ENCODE measurements around the gene CSTF2.
"Not testable (repeated sequence)": the region's sequence is repeated elsewhere in the genome, so short reads cannot be mapped to it uniquely, and the experiment has no call there.

The CSTF2 gene, protein sequence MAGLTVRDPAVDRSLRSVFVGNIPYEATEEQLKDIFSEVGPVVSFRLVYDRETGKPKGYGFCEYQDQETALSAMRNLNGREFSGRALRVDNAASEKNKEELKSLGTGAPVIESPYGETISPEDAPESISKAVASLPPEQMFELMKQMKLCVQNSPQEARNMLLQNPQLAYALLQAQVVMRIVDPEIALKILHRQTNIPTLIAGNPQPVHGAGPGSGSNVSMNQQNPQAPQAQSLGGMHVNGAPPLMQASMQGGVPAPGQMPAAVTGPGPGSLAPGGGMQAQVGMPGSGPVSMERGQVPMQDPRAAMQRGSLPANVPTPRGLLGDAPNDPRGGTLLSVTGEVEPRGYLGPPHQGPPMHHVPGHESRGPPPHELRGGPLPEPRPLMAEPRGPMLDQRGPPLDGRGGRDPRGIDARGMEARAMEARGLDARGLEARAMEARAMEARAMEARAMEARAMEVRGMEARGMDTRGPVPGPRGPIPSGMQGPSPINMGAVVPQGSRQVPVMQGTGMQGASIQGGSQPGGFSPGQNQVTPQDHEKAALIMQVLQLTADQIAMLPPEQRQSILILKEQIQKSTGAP

DNA sequence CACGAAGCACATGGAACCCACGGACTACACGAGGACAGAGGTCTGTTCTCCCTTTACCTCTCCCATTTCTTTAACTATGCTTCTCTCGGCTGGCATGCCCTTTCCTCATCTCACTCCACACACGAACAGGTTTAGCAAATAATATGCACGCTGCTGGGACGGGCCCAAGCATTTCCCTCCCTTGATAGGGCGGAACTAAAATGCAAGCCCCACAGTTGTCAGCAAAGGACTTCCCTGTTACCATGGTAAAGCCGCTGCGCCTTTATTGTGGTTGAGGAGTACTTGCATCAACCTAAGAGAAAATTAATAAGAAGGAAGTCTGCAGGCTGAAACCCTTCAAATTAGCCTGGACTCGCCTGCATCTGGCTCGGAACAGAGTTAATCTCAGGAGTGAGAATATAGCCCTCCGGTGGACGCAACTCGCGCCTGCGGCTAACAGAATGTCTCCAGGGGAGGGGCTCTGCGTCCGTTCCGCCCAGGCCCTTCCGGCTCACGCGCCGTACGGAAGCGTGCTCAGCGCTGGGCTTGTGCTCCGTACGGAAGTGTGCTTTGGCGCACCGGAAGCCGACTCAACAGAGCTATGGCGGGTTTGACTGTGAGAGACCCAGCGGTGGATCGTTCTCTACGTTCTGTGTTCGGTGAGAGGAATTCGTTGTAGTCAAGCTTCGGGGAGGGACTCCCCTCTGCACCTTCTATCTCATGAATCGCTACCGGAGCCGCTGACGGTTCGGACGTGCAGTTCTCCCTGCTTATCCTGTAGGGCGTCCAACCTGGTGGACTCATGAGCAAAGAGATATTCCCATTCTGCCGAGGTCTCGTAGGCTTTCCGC, at the start of gene CSTF2:
Gene CSTF2, plus strand, starts transcription at position 555 of the 830 bp plus-strand sequence. Its CDS starts 26 bp downstream, at position 581.
- peak; percentile 60 to 66 for DNase-seq (ENCODE audit: low read depth in 2 of 2)

DNA sequence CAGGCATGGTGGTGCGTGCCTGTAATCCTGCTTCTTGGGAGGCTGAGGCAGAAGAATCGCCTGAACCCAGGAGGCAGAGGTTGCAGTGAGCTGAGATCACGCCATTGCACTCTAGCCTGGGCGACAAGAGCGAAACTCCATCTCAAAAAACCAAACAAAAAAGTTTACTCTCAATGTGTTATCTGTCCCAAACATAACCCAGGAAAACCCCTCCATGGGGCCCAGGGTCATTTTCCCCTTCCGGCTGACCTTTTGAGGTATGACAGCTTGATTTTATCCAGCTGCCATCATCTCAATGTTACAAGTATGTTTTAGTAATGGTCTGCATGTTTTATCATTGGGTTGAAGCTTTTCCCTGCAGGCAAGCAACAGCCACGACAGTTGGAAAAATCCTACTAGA, 23.8 kb upstream of the CSTF2 start:
- not testable (repeated sequence) for DNase-seq (ENCODE audit: low read depth in 2 of 2)

DNA sequence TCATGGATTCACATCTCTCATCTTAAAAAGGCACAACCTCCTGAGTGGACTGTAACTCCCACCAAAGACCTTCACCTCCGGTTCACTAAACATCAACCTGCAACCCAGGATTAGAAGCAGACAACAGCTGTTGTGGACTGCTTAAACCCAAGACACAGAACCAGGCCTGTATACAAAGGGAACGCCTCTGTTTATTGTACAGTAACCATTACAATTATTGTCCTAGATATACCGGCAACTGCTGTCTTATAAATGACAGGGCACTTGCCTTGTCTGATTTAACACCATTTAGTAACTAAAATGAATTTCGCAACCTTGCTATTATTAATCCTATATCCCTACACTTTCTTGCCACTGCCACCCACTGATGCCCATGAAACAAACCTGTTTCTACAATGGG, 22.8 kb upstream of the CSTF2 start:
- no peak for DNase-seq (ENCODE audit: low read depth in 2 of 2)

DNA sequence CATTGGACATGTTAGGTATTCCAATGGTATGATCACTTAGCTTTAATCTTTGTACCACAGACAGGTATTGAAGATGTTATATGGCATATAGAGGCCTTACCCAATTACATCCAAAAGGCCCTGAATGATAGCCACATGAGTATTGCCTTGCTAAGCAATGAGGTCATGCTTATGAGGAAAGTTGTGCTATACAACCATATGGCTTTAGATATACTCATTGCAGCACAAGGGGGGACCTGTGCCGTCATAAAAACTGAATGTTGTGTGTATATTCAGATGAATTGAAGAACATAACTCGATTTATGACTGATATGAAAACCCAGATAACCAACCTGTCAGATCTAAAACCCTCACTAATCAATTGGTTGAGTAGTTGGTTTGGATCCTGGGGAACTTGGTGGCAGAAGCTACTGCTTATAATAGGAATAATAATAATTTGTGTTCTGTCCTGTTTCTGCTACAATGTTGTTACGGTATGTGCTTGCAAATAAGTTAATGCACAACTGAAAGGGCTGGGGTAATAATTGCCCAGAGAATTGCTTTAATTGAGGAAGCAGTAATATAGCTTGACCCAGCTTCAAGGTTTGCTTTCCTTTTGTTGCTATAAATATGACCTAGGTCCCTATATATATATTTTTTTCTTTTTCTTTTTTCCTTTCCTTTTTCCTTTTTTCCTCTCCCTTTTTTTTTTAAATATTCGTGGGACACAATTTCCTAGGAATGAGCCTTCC, 21.5 kb upstream of the CSTF2 start:
- no peak for DNase-seq (ENCODE audit: low read depth in 2 of 2)

DNA sequence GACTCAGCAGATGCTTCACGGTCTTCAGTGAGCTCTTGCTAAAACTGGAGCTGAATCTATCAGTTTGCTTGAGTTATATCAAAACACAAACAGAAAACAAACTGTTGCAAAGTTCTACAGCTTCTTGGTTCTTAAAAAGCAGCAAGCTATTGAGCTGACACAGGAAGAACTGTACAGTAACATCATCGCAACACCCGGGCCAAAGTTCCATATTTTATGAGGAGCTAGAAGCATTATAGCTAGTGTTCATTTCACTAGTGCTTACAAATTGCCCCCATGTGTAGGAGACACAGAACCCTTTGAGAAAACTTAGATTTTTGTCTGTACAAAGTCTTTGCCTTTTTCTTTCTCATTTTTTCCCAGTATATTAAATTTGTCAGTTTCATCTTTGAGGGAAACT, 17.3 kb upstream of the CSTF2 start:
- DNase-seq (ENCODE audit: low read depth in 2 of 2) = no peak

DNA sequence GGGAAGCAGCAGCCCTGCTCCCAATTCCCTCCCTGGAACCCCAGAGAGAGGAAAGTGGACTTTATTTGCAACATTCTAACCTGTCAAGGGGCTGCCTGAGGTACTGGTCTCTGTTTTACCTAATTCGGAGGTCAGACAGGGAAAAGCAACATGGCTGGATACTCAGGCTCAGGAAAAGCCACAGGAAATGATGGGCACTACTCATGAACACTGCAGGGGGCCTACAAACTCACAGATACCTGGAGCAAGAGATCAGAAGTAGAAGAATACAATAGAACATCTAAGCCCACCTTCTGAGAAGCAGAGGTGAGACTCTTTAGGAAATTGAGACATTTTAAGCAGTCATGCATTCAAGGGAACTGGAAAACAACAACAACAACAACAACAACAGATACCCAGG, 15.4 kb upstream of the CSTF2 start:
- DNase-seq (ENCODE audit: low read depth in 2 of 2) = no peak

DNA sequence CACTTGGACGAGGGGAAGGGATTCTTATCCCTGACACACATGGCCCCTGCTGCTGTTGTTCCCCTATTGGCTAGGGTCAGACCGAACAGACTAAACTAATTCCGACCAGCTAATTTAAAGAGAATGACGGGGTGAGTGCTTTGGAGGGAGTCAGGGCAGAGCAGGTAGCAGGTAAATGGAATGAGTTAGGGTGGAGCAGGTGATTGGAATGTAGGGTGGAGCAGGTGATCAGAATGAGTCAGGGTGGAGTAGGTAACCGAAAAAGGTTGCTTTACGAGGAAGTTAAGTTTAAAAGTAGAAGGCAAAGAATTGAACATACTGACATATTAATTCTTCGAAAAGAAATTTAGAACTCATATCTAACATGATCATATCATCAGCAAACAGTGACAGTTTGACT, 11.9 kb upstream of the CSTF2 start:
- DNase-seq (ENCODE audit: low read depth in 2 of 2) = not testable (repeated sequence)

DNA sequence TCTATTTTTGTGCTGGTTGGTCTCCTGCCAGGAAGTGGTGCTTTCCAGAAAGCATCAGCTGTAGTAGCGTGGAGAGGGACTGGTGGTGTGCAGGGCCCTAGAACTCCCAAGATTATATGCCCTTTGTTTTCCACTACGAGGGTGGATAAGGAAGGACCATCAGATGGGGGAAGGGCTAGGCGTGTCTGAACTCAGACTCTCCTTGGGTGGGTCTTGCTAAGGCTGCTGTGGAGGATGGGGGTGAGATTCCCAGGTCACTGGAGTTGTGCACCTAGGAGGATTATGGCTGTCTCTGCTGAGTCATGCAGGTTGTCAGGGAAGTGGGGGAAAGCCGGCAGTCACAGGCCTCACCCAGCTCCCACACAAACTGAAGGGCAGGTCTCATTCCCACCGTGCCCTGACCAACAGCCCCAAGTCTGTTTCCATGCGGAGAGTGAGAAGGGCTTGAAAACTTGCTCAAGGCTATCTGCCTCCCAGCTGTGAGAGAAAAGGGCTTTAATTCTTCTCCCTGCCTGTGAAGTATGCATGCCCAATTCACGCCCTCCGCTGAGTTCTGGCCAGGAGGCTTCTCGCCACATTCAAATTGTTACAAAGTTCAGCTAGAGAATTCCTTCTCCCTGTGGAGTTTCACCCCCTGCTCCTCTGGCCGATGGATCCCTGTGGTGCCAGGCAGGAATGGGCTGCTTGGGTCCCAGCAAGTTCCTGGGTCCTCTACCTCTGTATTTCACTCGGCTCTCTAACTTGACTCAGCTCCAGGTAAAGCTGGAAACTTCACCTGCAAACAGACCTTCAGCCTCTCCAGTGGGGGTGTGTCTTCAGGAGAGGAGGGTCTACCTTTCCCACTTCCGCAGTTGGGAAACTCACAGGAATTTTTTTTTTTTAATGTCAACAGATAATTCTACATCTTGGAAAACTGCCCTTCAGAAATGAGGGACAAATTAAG, 7.7 kb upstream of the CSTF2 start:
- no peak for DNase-seq (ENCODE audit: low read depth in 2 of 2)

DNA sequence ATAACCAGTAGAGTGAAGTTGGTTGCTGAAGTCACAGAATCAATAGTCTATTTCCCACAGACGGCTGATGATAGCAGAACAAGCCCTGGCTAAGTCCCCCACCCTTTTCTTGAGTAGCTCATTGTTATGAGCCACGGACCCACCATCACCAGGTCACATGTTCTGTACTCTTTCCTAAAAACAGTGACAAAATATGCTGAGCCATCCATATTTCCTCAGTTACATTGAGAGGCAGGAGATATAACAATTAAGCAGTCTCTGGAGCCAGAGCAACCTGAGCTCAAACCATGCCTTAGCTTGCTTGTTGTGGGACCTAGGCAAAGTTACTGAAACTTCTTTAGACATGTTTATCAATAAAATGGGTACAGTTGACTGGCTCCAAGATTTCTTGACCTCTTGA, 2.9 kb upstream of the CSTF2 start:
- DNase-seq (ENCODE audit: low read depth in 2 of 2) = no peak

DNA sequence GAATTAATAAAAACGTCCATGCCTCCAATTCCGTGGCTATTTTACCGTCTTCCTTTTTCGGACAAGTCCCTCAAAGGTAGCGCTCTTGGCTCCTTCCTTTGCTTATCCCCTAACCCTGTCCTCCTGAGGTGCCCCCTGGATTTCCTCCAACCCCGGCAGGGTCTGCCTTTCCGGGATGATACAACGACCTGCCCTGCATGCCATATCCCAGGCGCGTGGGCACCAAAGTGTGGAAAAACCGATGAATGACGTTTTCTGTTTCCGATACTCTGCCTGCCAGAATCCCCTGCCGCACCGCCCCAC, 706 bp upstream of the CSTF2 start:
- peak in 1 of 2 donors; percentile 3 for DNase-seq (ENCODE audit: low read depth in 2 of 2)

DNA sequence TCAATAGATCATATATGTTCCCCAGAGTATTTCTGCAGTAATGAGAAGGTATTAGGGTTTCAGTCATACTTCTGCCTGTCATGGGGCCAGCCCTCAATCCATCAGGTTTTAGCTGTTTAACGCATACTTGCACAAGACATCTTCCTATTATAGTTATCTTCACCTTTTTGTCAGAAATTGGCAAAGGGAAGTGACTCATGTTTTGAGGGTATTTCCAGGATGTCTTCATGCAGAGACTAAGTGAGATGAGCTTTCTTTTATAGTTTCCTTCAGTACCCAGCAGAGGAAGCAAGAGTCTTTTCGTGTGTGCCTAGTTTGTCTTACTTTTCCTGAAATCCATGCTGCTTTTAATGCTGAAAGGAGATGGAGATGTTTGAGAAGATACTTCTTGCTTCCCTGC, 9.5 kb downstream of the CSTF2 start:
- DNase-seq (ENCODE audit: low read depth in 2 of 2) = no peak

DNA sequence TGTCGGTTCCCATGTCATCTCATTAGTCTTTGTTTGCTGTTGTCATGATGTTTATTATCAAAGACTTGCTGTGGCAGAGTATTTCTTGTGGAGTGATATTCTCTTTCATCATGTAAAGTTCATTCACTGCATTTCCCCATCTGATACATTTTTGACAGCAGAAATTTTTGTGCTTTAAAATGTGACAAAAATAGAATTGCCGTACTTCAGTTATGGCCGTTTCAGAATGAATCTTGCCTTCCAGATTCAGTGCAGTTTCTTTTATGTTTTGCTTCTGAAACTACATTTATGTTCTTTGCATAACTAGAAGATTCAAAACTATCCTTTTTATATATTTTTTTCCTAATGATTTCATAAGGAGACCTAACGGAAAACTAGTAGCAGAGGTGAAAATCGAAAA, 10.0 kb downstream of the CSTF2 start:
- no peak for DNase-seq (ENCODE audit: low read depth in 2 of 2)

DNA sequence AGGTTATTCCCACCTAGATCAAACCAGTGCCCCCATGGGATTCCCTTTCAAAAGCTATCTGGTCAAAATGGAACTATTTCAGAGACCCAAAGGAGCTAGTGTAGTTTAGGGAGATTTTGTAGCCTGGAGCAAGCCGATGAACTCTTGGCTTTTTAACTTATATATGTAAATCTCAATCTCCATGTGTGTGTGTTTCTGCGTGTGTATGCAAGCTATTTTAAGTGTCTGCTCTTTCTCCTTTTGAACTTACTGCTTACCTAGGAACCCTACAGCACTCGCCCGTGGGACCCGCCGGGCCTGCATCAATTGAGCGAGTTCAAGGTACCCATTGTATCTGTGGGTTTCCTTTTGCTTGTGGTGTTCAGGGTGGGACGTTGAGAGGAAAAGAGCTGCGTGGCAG, 10.4 kb downstream of the CSTF2 start:
- DNase-seq (ENCODE audit: low read depth in 2 of 2) = no peak

DNA sequence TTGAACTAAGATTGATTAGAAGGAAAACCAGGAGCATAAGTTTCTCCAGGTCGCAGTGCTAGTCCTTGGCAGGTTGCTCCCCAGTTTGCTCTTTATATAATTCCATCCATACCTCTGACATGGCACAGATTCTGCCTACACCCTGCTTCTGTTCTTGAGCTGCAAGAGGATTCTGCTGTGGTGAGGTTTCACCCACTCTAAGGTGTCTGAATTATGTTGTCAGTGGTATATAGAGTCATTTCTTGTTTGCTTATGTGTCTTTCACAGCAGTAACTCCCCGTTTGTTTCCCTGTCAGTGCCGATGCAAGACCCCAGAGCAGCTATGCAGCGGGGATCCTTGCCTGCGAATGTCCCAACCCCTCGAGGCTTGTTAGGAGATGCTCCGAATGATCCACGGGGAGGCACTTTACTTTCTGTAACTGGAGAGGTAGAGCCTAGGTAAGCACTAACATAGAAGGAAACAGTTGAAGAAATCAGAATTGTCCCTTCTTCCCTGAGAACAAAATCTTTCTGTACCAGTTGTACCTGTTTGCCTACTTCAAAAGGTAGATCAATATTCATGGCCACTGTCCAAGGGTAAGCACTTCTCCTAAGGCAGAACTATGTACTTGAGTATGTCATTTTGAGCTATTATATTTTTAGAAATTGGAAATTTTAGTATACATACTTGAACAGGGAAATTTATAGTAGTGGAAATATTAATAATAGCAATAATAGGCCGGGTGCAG, 11.2 kb downstream of the CSTF2 start:
- no peak for DNase-seq (ENCODE audit: low read depth in 2 of 2)

DNA sequence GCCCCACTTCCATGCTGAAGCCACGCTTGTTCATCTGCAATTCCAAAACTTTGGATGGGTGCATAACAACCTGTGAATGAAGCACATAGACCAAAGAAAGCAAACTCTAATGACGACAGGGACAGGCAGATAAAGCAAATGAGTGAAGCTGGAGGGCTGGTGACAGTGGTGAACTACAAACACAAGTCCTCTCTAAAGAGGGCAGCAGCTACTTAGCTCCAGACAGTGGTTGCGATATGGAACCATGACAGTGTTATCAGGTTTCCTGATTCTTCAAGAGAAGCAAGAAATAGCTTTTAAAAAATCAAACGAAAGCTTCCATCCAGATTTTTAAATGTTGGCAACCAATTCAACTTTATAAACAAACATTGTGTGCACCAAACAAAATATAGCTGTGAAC, 30.1 kb downstream of the CSTF2 start:
- no peak for DNase-seq (ENCODE audit: low read depth in 2 of 2)

DNA sequence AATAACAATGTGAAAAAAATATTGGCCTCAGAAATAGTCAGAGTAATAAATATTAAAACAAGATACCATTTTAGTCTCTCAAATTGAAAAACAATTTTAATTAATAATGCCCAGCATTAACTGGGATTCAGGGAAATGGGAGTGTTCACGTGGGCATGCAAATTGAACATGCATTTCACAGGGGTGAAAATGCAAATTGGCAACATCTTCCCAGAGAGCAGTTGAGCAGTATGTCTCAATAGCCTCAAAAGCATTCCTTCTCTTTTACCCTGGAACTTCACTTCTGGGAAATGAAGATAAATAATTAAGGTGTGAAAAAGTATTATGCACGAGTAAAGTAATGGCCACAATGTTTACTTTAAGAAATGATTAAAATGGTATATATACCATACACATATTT, 32.6 kb downstream of the CSTF2 start:
- DNase-seq (ENCODE audit: low read depth in 2 of 2) = no peak

DNA sequence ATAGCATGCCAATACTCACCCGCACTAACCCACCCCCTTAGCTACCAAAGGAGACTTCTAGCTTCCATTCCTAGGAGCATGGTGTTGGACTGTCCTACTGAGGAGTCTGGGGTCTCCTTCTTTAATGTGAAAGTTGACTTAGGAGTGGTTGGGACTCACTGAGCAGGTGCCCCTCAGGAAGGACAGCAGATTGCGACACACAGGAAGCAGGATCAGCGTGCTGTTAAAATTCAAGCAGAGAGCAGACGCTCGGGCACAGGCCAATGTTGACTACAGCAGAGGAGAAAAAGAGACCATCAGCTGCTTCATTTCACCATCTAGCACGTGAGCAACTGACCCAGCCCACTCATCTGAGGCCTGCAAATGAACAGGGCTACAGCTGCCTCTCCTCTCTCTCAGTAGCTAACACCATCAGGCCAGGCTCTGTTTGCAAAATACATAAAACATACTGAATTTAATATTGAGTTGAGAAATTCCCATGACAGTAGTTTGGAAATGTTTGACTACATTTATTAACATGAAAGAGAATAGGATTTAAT, 43.2 kb downstream of the CSTF2 start:
- no peak for DNase-seq (ENCODE audit: low read depth in 2 of 2)

DNA sequence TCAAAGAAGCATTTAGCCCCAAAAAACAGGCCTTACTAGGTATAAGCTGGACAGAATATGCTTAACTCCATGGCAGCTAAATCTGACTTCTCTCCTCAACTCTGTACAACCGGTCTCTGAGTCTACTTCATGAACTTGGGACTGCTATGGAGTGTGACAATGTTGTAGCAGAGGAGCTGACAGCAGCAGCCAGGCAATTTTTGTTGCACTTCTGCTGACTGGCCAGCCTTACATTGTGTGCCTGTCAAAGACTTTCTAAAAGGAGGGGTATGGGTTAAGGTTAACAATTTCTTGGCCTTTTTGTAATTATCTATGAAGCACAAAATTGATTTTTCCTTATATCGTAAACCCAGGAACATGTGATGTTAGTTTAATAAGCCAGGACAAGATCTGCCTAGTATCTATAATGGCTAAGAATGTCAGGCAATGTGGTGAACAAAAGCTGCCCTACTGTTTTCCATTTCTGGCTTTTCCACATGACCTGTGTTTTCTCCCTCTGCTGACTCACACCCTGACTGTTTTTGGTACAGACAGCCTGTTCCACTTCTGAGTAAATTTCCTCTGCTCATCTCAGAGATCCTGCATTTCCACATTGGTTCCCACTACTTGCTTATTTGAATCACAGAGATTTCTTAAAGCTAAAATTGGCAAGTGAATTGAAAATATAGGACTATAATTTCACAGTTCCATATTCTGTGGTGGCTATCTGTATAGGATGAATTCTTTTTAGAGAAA, 44.6 kb downstream of the CSTF2 start:
- DNase-seq (ENCODE audit: low read depth in 2 of 2) = no peak

DNA sequence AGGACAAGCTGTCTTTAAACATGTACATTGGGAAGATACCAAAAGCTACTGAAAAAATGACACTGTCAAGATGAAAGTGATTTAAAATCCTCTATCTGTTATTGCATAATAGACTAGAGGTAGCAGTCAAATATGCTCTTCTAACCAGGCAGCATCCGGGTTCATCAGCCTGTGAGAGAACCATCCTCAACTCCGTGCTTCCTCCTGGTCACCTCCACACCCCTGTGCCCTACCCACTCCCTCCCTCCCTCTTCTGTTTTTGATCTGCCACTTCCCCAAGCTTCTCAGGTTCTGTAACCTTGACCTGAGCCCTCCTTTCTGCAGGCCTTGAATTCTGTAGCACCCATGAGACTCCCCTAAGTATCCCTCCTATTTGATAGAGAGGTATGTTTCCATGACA, 48.1 kb downstream of the CSTF2 start:
- no peak for DNase-seq (ENCODE audit: low read depth in 2 of 2)
